Activated B cell treated with CpG ODN at 0.5 μM for 24 hours (primary cell): ENCODE measurements around the gene REPS2. TPM values are rescaled to one million over a fixed set of nuclear protein-coding genes. Genes with fewer than 3 reads are reported as not detected.

ENCODE experiments used
- ATAC-seq: fragments of 200-7000 bp; cut with Tn5 transposase; one replicate; pipeline ENCODE4 v1.10.0; 2021; ENCODE audit warnings: low read depth, mild to moderate bottlenecking, moderate library complexity
- CTCF ChIA-PET: fragments of 350-600 bp; sonication (Branson Sonifier 250); formaldehyde crosslinking; loops from one replicate; lab custom pipeline; 2021; ENCODE audit warnings: antibody characterized with exemption; lab: Charles Lee
- POLR2A ChIA-PET: fragments of 350-600 bp; sonication (Branson Sonifier 250); formaldehyde crosslinking; loops from one replicate; lab custom pipeline; 2021; ENCODE audit warnings: antibody characterized with exemption; lab: Charles Lee
- DNase-seq: peaks from one replicate; pipeline ENCODE4 v3.0.0; 2022
- H3K27ac Mint-ChIP-seq: one replicate; pipeline ENCODE4 v1.8.0; 2020; ENCODE audit warnings: mixed read lengths
- H3K27me3 Mint-ChIP-seq: one replicate; pipeline ENCODE4 v1.8.0; 2021; ENCODE audit warnings: mixed read lengths
- H3K36me3 Mint-ChIP-seq: one replicate; pipeline ENCODE4 v1.8.0; 2021; ENCODE audit warnings: low read depth, mixed read lengths
- H3K4me1 Mint-ChIP-seq: one replicate; pipeline ENCODE4 v1.8.0; 2021; ENCODE audit warnings: mixed read lengths
- H3K4me3 Mint-ChIP-seq: one replicate; pipeline ENCODE4 v1.8.0; 2020; ENCODE audit warnings: mild to moderate bottlenecking, mixed read lengths
- H3K9me3 Mint-ChIP-seq: one replicate; pipeline ENCODE4 v1.8.0; 2020; ENCODE audit warnings: mixed read lengths
- CTCF ChIP-seq: fragments of 200-600 bp; IDR thresholded peaks from one replicate; pipeline ENCODE4 v1.8.0; 2022; ENCODE audit warnings: antibody characterized with exemption, mild to moderate bottlenecking
- intact Hi-C: fragments of 100-400 bp; cut with micrococcal nuclease; formaldehyde crosslinking; loops from one replicate; pipeline ENCODE4 v1.15.1; 2024
- total RNA-seq: library from RNA; stranded (reverse); gene quantifications from 2 replicates; pipeline ENCODE4 v1.2.3, GENCODE V29; 2022

Gene REPS2
- total RNA-seq, 1 donor from 2014 or later, result 2.0 TPM

- Mint-ChIP-seq H3K9me3 (no peaks in the 10 kb centered on the region), H3K4me1 (peaks cover 25% of the 10 kb centered on the region), H3K27ac (no peak overlapping the region), H3K27me3 (no peaks in the 10 kb centered on the region), H3K36me3 (no peaks in the 10 kb centered on the region), H3K4me3 (no peak overlapping the region)
- POLR2A ChIA-PET, result no interaction called here
- CTCF ChIA-PET, result no interaction called here
- no peak for TF ChIP-seq CTCF
- DNase-seq (no peak), ATAC-seq (no peak)
- intact Hi-C loops, result no loop called here
Measured at GRCh38 chrX:16975233-16975632, 28.8 kb downstream of the REPS2 start.

- Mint-ChIP-seq H3K4me3 (no peak overlapping the region), H3K27me3 (no peaks in the 10 kb centered on the region), H3K9me3 (peaks cover 3% of the 10 kb centered on the region), H3K4me1 (peaks cover 9% of the 10 kb centered on the region), H3K27ac (no peak overlapping the region), H3K36me3 (no peaks in the 10 kb centered on the region)
- DNase-seq (no peak), ATAC-seq (no peak)
- CTCF ChIA-PET, result no interaction called here
- intact Hi-C loops, result no loop called here
- TF ChIP-seq CTCF, result no peak
- POLR2A ChIA-PET, result interaction anchor here (0.5 kb wide), 1 partner anchor 1698 kb away, joined by 3 read pairs; no protein-coding TSS in a partner anchor
Measured at GRCh38 chrX:16977771-16978170, 31.3 kb downstream of the REPS2 start.

GRCh38 chrX:16978193-16978984 is 31.9 kb downstream of the REPS2 start:
- Mint-ChIP-seq H3K4me1 (peaks cover 9% of the 10 kb centered on the region), H3K27ac (no peak overlapping the region), H3K27me3 (no peaks in the 10 kb centered on the region), H3K4me3 (no peak overlapping the region), H3K36me3 (no peaks in the 10 kb centered on the region), H3K9me3 (peaks cover 3% of the 10 kb centered on the region)
- intact Hi-C loops, result no loop called here
- POLR2A ChIA-PET, result no interaction called here
- TF ChIP-seq CTCF, result no peak
- CTCF ChIA-PET, result no interaction called here
- ATAC-seq, result no peak
- DNase-seq, result no peak

- peaks cover 3% of the 10 kb centered on the region for H3K9me3 Mint-ChIP-seq
- no peaks in the 10 kb centered on the region for H3K27me3 Mint-ChIP-seq
- TF ChIP-seq CTCF, result no peak
- peaks cover 9% of the 10 kb centered on the region for H3K4me1 Mint-ChIP-seq
- H3K27ac Mint-ChIP-seq, result no peak overlapping the region
- H3K4me3 Mint-ChIP-seq, result no peak overlapping the region
- POLR2A ChIA-PET, result no interaction called here
- ATAC-seq (no peak), DNase-seq (no peak)
- intact Hi-C loops, result no loop called here
- CTCF ChIA-PET, result no interaction called here
- H3K36me3 Mint-ChIP-seq, result no peaks in the 10 kb centered on the region
Measured at GRCh38 chrX:16979226-16979625, 32.8 kb downstream of the REPS2 start.

- no peak for ATAC-seq
- TF ChIP-seq CTCF, result no peak
Measured at GRCh38 chrX:16981209-16981608, 34.8 kb downstream of the REPS2 start.

More at GRCh38 chrX:16981209-16981608, 34.8 kb downstream of the REPS2 start:
- POLR2A ChIA-PET, result no interaction called here
- intact Hi-C loops, result no loop called here
- CTCF ChIA-PET, result no interaction called here
- no peaks in the 10 kb centered on the region for H3K4me1 Mint-ChIP-seq
- H3K36me3 Mint-ChIP-seq, result no peaks in the 10 kb centered on the region
- peaks cover 3% of the 10 kb centered on the region for H3K9me3 Mint-ChIP-seq
- DNase-seq, result no peak
- no peak overlapping the region for H3K4me3 Mint-ChIP-seq
- H3K27me3 Mint-ChIP-seq, result no peaks in the 10 kb centered on the region
- H3K27ac Mint-ChIP-seq, result no peak overlapping the region
